ENCODE measurements around the gene FOXL2.

FOXL2 gene

GRCh38 chr3:138941259-138941885 is 5.6 kb downstream of the FOXL2 start:
- H3K4me3 ChIP-seq (ENCODE audit: low read depth in 1 of 2, low read length in 1 of 2), result no peak overlapping the region
- TF ChIP-seq CTCF (IDR thresholded peaks at IDR 0.05), result no peak
- peaks cover 100% of the 10 kb centered on the region for H3K27me3 ChIP-seq
- no peaks in the 10 kb centered on the region for H3K36me3 ChIP-seq
- no peaks in the 10 kb centered on the region for H3K9me3 ChIP-seq
- H3K4me1 ChIP-seq (ENCODE audit: control insufficient read depth in 1 of 2, insufficient read depth in 1 of 2, low read depth in 1 of 2, low read length in 1 of 2), result peaks cover 61 to 67% of the 10 kb centered on the region in 2 experiments
- no peak overlapping the region for H3K27ac ChIP-seq

GRCh38 chr3:138940446-138940845 is 6.5 kb downstream of the FOXL2 start:
- Histone ChIP-seq H3K27me3 (peaks cover 100% of the 10 kb centered on the region), H3K4me1 (ENCODE audit: control insufficient read depth in 1 of 2, insufficient read depth in 1 of 2, low read depth in 1 of 2, low read length in 1 of 2) (peaks cover 62 to 66% of the 10 kb centered on the region in 2 experiments), H3K9me3 (no peaks in the 10 kb centered on the region), H3K36me3 (no peaks in the 10 kb centered on the region), H3K4me3 (ENCODE audit: low read depth in 1 of 2, low read length in 1 of 2) (no peak overlapping the region), H3K27ac (no peak overlapping the region)
- no peak for TF ChIP-seq CTCF (IDR thresholded peaks at IDR 0.05)

GRCh38 chr3:138939561-138940241 is 7.2 kb downstream of the FOXL2 start:
- Histone ChIP-seq H3K27ac (no peak overlapping the region), H3K4me3 (ENCODE audit: low read depth in 1 of 2, low read length in 1 of 2) (peak overlapping the region in 1 of 2 experiments; percentile 33), H3K4me1 (ENCODE audit: control insufficient read depth in 1 of 2, insufficient read depth in 1 of 2, low read depth in 1 of 2, low read length in 1 of 2) (peaks cover 55 to 59% of the 10 kb centered on the region in 2 experiments), H3K9me3 (no peaks in the 10 kb centered on the region), H3K27me3 (peaks cover 100% of the 10 kb centered on the region), H3K36me3 (no peaks in the 10 kb centered on the region)
- TF ChIP-seq CTCF (IDR thresholded peaks at IDR 0.05), result no peak

- Histone ChIP-seq H3K27me3 (peaks cover 100% of the 10 kb centered on the region), H3K36me3 (no peaks in the 10 kb centered on the region), H3K4me3 (ENCODE audit: low read depth in 1 of 2, low read length in 1 of 2) (peak overlapping the region in 1 of 2 experiments; percentile 33), H3K4me1 (ENCODE audit: control insufficient read depth in 1 of 2, insufficient read depth in 1 of 2, low read depth in 1 of 2, low read length in 1 of 2) (peaks cover 48 to 52% of the 10 kb centered on the region in 2 experiments), H3K9me3 (no peaks in the 10 kb centered on the region), H3K27ac (no peak overlapping the region)
- TF ChIP-seq CTCF (IDR thresholded peaks at IDR 0.05), result no peak
Measured at GRCh38 chr3:138938877-138939560, 7.9 kb downstream of the FOXL2 start.

GRCh38 chr3:138938056-138938876 is 8.7 kb downstream of the FOXL2 start:
- no peaks in the 10 kb centered on the region for H3K9me3 ChIP-seq
- H3K4me3 ChIP-seq (ENCODE audit: low read depth in 1 of 2, low read length in 1 of 2), result no peak overlapping the region
- H3K27me3 ChIP-seq, result peaks cover 100% of the 10 kb centered on the region
- H3K36me3 ChIP-seq, result no peaks in the 10 kb centered on the region
- peaks cover 46 to 47% of the 10 kb centered on the region in 2 experiments for H3K4me1 ChIP-seq (ENCODE audit: control insufficient read depth in 1 of 2, insufficient read depth in 1 of 2, low read depth in 1 of 2, low read length in 1 of 2)
- H3K27ac ChIP-seq, result no peak overlapping the region
- no peak for TF ChIP-seq CTCF (IDR thresholded peaks at IDR 0.05)

All from neutrophil (primary cell).